ENCODE results near the gene CYP4A11. TPM values are rescaled to one million over a fixed set of nuclear protein-coding genes. Genes with fewer than 3 reads are reported as not detected.
A peak's percentile ranks its signal among the peaks of the same experiment; 100 is the strongest.
"Not testable (repeated sequence)": the region's sequence is repeated elsewhere in the genome, so short reads cannot be mapped to it uniquely, and the experiment has no call there.

CYP4A11 gene
- under 1 TPM in 4 of 6 donors, not detected in 2; 0.26 to 0.74 (median 0.35) TPM for total RNA-seq
- under 1 TPM; 0.23 to 0.87 TPM for polyA plus RNA-seq

DNA sequence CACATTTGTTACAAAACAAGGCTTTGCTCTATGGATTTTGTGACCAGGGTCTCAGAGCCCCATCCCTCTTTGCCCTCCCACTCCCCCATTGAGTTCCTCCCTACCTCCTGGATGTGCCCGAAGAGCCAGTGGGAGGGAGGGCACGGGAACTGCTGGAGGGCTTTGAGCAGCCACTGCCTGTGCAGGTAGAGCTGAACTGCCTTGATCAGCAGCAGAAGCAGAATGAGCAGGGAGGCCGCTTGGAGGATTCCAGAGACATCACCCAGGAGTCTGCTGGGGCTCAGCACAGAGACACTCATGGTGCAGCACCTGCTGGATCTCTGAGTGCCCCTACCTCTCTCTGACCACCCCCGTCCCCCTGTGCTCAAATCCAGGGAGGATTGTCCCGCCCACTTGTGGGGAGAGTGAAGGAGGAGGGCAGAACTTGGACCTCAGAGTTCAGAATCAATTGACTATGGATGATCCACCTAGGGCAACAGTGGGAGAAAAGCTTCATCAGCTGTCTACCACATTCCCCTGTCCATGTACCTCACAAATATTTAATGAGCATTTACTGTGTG, at the start of gene CYP4A11:
Gene CYP4A11 (minus strand): TSS at position 342 of the 560 bp plus-strand sequence. CDS start 43 bp downstream, at position 299.
- H3K27ac ChIP-seq, result peak within 1 kb of the TSS in 3 of 4 donors; percentile 22 to 52 (median 52)
- no peaks in the 10 kb centered on the region for H3K27me3 ChIP-seq
- peak in 1 of 4 donors; percentile 17 for ATAC-seq
- FAIRE-seq, result no peak
- WGBS, 2 donors, result 65 to 81% methylated on average over 3 to 5 of the region's 5 CpGs
- intact Hi-C loops (cut with DNase I), result no loop called here
- H3K36me3 ChIP-seq, result no peaks in the 10 kb centered on the region
- no peak within 1 kb of the TSS for H3K4me3 ChIP-seq
- no peaks in the 10 kb centered on the region for H3K9me3 ChIP-seq
- peaks cover 0 to 8% (median 2%) of the 10 kb centered on the region in 3 donors for H3K4me1 ChIP-seq
- DNase-seq, result peak in 1 of 6 donors; percentile 31
- TF ChIP-seq CTCF (IDR thresholded peaks at IDR 0.05), result no peak

GRCh38 chr1:46990541-46990940, 49.3 kb upstream of the CYP4A11 start:
- H3K27me3 ChIP-seq, ATAC-seq, H3K36me3 ChIP-seq, H3K9me3 ChIP-seq, FAIRE-seq, H3K4me1 ChIP-seq, H3K4me3 ChIP-seq, H3K27ac ChIP-seq, DNase-seq: not testable (repeated sequence)
- intact Hi-C loops (cut with DNase I), result loop anchor here in 1 of 3 donors (10.0 kb wide), 1 partner anchor 246 kb away; no protein-coding TSS in a partner anchor
- WGBS, 2 donors, result 64 to 65% methylated on average over 2 of the region's 2 CpGs

DNA sequence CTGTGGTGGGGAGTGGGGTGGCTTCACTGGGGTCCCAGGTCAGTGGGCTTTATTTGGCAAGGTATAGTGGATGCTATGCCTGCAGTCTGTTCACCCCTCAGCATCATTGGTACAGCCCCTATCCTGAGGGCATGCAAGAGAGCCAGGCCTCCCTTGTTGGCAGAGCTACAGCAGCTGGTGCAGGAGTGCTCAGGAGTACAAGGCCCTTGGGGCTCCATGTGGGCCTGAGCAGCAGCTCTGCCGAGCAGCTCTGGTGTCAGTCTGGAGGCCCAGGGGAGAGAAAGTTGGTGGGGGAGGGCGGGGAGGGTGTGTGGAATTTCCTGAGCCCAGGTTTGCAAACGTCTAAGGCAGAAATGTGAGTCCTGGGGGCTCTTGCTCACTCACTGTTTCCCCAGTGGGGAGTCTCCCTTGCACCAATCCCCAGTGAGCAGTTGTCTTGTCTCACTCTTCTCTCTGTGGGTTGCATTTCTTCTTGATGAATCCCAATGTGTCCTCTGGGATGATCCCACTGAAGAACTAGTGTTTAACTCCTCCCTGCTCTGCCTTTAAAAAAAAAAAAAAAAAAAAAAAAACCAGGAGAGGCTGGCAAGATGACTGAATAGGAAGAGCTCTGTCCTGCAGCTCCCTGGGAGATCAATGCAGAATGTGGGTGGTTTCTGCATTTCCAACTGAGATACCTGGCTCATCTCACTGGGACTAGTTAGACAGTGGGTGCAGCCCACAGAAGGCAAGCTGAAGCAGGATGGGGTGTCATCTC, 42.7 kb upstream of the CYP4A11 start:
- no peak for DNase-seq
- Histone ChIP-seq H3K27me3 (no peaks in the 10 kb centered on the region), H3K36me3 (no peaks in the 10 kb centered on the region), H3K27ac (no peak overlapping the region), H3K4me1 (no peaks in the 10 kb centered on the region), H3K9me3 (no peaks in the 10 kb centered on the region), H3K4me3 (no peak overlapping the region)
- 49 to 53% methylated on average over 3 of the region's 3 CpGs for WGBS, 2 donors
- no peak for FAIRE-seq
- intact Hi-C loops (cut with DNase I), result no loop called here
- no peak for TF ChIP-seq CTCF (IDR thresholded peaks at IDR 0.05)
- ATAC-seq, result no peak

DNA sequence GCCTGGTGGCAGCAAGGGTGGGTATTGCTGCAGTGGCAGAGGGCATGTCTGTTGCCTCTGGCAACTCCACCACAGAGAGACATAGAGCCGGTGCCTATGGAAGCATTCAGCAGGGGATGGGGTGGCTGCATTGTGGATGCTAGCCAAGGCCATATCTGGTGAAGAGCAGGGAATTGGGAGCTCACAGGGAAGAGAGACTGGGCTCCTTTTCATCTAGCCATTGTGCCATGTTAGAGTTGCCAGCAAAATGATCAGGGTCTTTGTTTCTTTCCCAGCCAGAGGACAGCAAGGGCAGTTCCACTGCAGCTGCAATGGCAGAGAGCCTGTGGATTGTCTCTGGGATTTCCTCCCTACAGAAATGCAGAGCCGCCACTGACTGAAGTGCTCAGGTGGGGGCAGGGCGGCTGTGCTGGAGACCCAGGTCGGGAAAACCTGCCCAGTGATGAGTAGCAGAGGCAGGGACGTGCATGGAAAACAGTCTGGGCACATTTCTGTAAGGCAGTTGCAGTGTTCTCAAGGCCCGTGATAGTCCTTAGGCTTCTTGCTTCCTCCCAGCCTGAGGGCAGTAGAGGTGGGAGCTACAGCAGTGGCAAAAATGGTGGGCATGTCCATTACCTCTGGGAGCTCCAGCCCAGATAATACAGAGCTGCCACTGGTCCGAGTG, 42.0 kb upstream of the CYP4A11 start:
- no peak for FAIRE-seq
- intact Hi-C loops (cut with DNase I), result no loop called here
- WGBS, 2 donors, result 54 to 59% methylated on average over 7 of the region's 7 CpGs

More for the DNA sequence above, 42.0 kb upstream of the CYP4A11 start:
- Histone ChIP-seq H3K4me1 (no peaks in the 10 kb centered on the region), H3K9me3 (no peaks in the 10 kb centered on the region), H3K36me3 (no peaks in the 10 kb centered on the region), H3K4me3 (no peak overlapping the region), H3K27ac (no peak overlapping the region), H3K27me3 (no peaks in the 10 kb centered on the region)
- DNase-seq (no peak), ATAC-seq (no peak)
- TF ChIP-seq CTCF (IDR thresholded peaks at IDR 0.05), result no peak

Measured in pancreas (tissue), 10 donors.